HG03460 (cell line): ENCODE measurements around the gene CLASP1.

ENCODE experiments used
- ATAC-seq: cut with Tn5 transposase; IDR thresholded peaks from one replicate; pipeline ENCODE4 v1.9.1; 2021; ENCODE audit not compliant: unreplicated experiment

CLASP1 gene

GRCh38 chr2:121295911-121296650 lies 353.2 kb downstream of the CLASP1 start:
- no peak for ATAC-seq

- ATAC-seq: no peak
Observed at GRCh38 chr2:121294881-121295840, 354.1 kb downstream of the CLASP1 start.

- ATAC-seq: no peak
Observed at GRCh38 chr2:121293450-121294325, 355.6 kb downstream of the CLASP1 start.

GRCh38 chr2:121291251-121291580 lies 358.0 kb downstream of the CLASP1 start:
- ATAC-seq: no peak

- ATAC-seq: no peak
Observed at GRCh38 chr2:121289271-121289670, 360.0 kb downstream of the CLASP1 start.

- no peak for ATAC-seq
Observed at GRCh38 chr2:121288454-121289231, 360.6 kb downstream of the CLASP1 start.

- ATAC-seq: no peak
Observed at GRCh38 chr2:121287956-121288355, 361.3 kb downstream of the CLASP1 start.
